Spinal cord (tissue), 10 donors: ENCODE measurements around the gene CLCNKA. TPM values are rescaled to one million over a fixed set of nuclear protein-coding genes. Genes with fewer than 3 reads are reported as not detected.
"Not testable (repeated sequence)": the region's sequence is repeated elsewhere in the genome, so short reads cannot be mapped to it uniquely, and the experiment has no call there.

ENCODE experiments used
- DNase-seq, 6 donors: peaks; one replicate each; pipeline versions ENCODE4 v3.0.0 to v3.0.0-alpha.2; 2013 to 2015; ENCODE audit warnings: low spot score in 6 of 6, low read depth in 4 of 6
- H3K27ac ChIP-seq: one replicate; pipeline ENCODE4 v1.5.1; 2013; ENCODE audit warnings: low read depth, low read length, control low read depth
- H3K27me3 ChIP-seq: one replicate; pipeline ENCODE4 v1.6.1; 2013; ENCODE audit warnings: low read length; ENCODE audit not compliant: control insufficient read depth, insufficient read depth
- H3K36me3 ChIP-seq: one replicate; pipeline ENCODE4 v1.6.1; 2013; ENCODE audit warnings: low read length; ENCODE audit not compliant: control insufficient read depth, insufficient read depth
- H3K4me1 ChIP-seq: one replicate; pipeline ENCODE4 v1.6.1; 2013; ENCODE audit warnings: low read length; ENCODE audit not compliant: control insufficient read depth, insufficient read depth
- H3K4me3 ChIP-seq: one replicate; pipeline ENCODE4 v1.5.1; 2013; ENCODE audit warnings: low read depth, low read length, control low read depth
- H3K9me3 ChIP-seq: one replicate; pipeline ENCODE4 v1.6.1; 2013; ENCODE audit warnings: low read length; ENCODE audit not compliant: control insufficient read depth, insufficient read depth
- WGBS: methylation state at CpG from one replicate; pipeline ENCODE4 v1.1.5; 2013; ENCODE audit warnings: missing lambda C conversion rate; ENCODE audit not compliant: insufficient coverage; 5-methylcytosine and 5-hydroxymethylcytosine counted together
- polyA plus RNA-seq, 2 donors: library from polyadenylated mRNA; unstranded; fragments of 120-200 nt; gene quantifications; one replicate each; pipeline ENCODE4 v1.2.1, GENCODE V29; 2013; ENCODE audit not compliant: insufficient read length in 2 of 2
- total RNA-seq, 2 donors: library from RNA; depleted of rRNA in 1 of 2; stranded (reverse); fragments of 120-200 nt in 1 of 2; fragments of >200 nt in 1 of 2; gene quantifications; one replicate each; pipeline versions ENCODE4 v1.2.3 to v1.2.4, GENCODE V29; 2013 to 2014
- donor health status: healthy.

CLCNKA gene
- total and polyA plus RNA-seq, 4 donors = 0.10 to 1.8 (median 1.0) TPM; not detected in 1

DNA sequence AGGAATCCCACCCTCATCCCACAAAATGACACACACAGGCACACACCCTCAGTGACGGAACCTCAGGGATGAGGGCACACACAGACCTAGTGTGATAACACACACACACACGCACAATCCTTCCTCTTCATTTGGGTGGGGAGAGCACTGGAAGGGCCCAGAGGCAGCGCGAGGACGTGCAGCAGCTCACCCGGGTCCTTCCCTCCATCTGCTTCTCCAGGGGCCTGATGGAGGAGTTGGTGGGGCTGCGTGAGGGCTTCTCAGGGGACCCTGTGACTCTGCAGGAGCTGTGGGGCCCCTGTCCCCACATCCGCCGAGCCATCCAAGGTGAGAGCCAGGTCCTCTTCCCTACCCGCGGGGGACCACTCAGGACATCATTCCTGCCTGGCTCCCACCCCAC lies 557 bp downstream of the CLCNKA start:
- Histone ChIP-seq H3K9me3 (no peaks in the 10 kb centered on the region), H3K36me3 (no peaks in the 10 kb centered on the region), H3K4me1 (peaks cover 36% of the 10 kb centered on the region), H3K27me3 (peaks cover 2% of the 10 kb centered on the region), H3K4me3 (no peak overlapping the region), H3K27ac (no peak overlapping the region)
- WGBS = 91% methylated on average over 6 of the region's 11 CpGs
- DNase-seq = no peak

DNA sequence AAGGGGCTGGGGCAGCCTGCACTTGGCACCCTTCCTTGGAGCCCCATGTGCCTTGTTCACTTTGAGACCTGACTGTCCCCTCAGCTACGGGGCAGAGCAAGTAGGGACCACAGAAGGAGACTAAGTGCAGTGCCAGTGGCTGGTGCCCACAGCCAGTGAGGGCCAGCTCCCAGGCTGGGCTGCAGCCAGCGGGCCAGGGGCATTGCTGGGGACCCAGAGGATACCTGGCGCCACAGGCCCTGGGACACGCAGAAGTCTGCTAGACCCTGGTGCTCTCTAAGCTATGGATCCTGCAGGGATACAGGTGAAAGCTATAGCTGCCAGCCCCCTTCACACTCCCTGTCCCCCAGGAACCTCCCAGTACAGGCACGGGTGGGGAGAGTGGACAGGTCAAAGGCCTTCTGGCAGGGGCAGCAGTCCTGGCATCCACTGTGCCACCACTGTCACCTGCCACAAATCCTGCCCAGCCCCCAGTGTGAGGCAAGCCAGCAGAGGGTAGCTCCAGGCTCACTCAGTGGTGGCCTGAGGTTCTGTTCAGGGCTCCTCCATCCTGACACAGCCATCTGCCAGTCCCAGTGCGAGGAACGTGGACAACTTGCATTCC lies 1.3 kb downstream of the CLCNKA start:
- no peaks in the 10 kb centered on the region for H3K9me3 ChIP-seq
- H3K4me1 ChIP-seq = peaks cover 29% of the 10 kb centered on the region
- no peak overlapping the region for H3K27ac ChIP-seq
- WGBS = 64% methylated on average over 7 of the region's 7 CpGs
- DNase-seq = no peak
- H3K4me3 ChIP-seq = no peak overlapping the region
- peaks cover 2% of the 10 kb centered on the region for H3K27me3 ChIP-seq
- no peaks in the 10 kb centered on the region for H3K36me3 ChIP-seq

DNA sequence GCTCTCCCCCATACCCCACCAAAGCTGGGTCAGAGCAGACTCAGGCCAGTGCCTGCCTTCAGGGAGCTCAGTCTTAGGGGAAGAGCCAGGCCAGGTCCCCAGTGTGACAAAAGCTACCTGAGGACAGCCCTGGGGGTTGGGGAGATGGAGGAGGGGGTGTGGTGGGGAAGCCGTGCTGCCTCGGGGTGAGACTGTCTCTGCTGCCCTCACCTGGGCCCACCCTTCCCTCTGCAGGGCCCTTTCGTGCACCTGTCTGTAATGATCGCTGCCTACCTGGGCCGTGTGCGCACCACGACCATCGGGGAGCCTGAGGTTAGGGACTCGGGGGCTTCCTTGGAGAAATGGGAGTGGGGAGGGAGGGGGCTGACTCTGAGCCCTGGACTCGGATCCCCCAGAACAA lies 4.5 kb downstream of the CLCNKA start:
- H3K9me3 ChIP-seq, DNase-seq: not testable (repeated sequence)
- no CpG with 5 or more reads among the region's 10 CpGs for WGBS

DNA sequence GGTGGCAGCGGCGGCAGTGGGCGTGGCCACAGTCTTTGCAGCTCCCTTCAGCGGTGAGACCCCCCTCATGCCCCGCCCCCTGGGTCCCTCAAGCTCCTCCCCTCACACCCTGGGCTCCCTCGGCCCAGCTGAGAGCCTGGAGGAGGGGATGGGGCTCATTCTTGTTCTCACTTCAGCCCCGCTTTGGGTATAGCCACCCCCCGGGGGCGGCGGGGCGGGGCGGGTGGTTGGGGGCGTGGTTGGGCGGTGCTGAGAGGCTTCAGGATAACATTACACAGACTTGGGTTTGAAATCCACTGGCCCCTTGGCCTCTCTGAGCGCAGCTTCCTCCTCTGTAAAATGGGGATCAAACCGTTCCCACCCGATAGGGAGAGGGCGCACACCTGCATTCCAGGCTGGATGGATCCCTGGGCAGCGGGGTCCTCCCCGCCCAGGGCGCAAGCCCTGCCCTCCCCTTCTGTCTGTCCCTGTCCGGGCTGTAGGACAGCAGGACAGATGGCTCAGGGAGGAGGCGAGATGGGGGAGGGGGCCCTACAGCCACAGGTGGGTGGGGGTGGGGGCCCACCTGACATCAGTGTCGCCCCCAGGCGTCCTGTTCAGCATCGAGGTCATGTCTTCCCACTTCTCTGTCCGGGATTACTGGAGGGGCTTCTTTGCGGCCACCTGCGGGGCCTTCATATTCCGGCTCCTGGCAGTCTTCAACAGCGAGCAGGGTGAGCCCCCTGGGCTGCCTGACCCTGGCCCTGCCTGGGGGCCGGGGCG lies 5.1 kb downstream of the CLCNKA start:
- peak in 2 of 6 donors; percentile 54 to 58 for DNase-seq
- peaks cover 12% of the 10 kb centered on the region for H3K4me1 ChIP-seq
- H3K27ac ChIP-seq = no peak overlapping the region
- H3K4me3 ChIP-seq = no peak overlapping the region
- WGBS = 10% methylated on average over 20 of the region's 33 CpGs
- H3K36me3 ChIP-seq = no peaks in the 10 kb centered on the region
- H3K9me3 ChIP-seq = no peaks in the 10 kb centered on the region
- peaks cover 2% of the 10 kb centered on the region for H3K27me3 ChIP-seq

More for the DNA sequence above, 4.5 kb downstream of the CLCNKA start:
- H3K27me3 ChIP-seq, H3K4me3 ChIP-seq, H3K36me3 ChIP-seq, H3K27ac ChIP-seq: not testable (repeated sequence)
- H3K4me1 ChIP-seq = peaks cover 12% of the 10 kb centered on the region

DNA sequence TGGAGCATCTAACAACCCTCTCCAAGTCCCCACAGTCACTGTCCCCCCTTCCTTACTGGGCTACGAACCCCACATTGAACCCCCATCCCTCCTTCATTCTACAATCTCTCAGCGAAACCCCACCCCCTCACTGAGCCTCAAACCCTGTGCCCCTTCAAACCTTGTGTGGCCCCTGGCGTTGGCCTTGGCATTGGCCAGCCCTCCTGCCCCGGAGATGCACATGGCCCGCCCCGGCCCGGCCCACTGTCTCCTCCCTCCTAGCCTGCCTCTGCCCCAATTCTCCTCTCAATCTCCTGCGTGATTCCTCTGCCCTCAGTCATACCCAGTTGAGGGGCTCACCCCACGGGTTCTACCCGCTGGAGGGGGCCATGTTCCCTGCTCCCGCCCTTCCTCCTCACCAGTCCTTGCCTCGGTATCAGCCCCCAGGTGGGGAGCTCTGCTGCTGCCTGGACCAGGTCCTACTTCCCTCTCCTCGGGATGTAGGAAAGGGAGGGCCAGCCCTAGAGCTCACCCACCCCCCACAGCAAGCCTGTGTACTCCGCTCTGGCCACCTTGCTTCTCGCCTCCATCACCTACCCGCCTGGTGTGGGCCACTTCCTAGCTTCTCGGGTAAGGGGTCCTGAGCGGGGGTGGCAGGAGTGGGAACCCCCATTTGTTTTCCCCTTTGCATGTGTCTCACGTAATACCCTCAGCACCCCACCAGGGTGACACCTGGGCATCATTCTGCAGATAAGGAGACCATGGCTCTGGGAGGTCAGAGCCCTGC lies 6.6 kb downstream of the CLCNKA start:
- 73% methylated on average over 13 of the region's 19 CpGs for WGBS

DNA sequence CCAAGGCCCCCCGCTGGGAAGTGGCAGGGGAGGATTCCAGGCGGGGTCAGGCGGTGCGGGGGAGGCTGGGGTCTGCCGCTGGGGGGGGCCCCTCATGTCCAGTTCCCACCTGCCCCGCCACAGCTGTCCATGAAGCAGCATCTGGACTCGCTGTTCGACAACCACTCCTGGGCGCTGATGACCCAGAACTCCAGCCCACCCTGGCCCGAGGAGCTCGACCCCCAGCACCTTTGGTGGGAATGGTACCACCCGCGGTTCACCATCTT lies 7.1 kb downstream of the CLCNKA start:
- WGBS = 82% methylated on average over 12 of the region's 13 CpGs

More for the DNA sequence above, 6.6 kb downstream of the CLCNKA start:
- H3K27ac ChIP-seq = no peak overlapping the region
- no peak for DNase-seq
- H3K4me1 ChIP-seq = peaks cover 20% of the 10 kb centered on the region
- no peak overlapping the region for H3K4me3 ChIP-seq
- H3K9me3 ChIP-seq = no peaks in the 10 kb centered on the region
- no peaks in the 10 kb centered on the region for H3K36me3 ChIP-seq
- H3K27me3 ChIP-seq = peaks cover 2% of the 10 kb centered on the region

DNA sequence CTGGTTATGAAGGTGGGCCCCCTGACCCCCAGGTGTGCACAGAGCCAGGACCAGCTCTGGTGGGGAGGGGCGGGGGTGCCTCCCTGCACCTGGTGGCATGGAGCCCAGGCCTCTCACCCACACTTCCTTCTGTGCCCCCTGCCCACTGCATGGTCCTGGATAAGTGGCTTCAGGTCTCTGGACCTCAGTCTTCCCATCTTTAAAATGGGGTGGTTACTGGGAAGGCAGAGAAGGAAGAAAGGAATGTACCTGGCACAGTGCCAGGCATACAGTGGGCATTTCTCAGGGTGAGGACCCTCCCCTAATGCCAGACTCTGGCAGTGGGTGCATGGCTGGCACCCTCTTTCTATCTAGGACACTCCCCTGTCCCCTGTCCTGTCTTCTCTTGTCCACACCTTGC lies 7.5 kb downstream of the CLCNKA start:
- Histone ChIP-seq H3K27me3 (peaks cover 2% of the 10 kb centered on the region), H3K4me1 (peaks cover 20% of the 10 kb centered on the region), H3K36me3 (no peaks in the 10 kb centered on the region), H3K9me3 (no peaks in the 10 kb centered on the region), H3K27ac (no peak overlapping the region), H3K4me3 (no peak overlapping the region)
- no peak for DNase-seq
- no CpG with 5 or more reads among the region's 1 CpG for WGBS

More for the DNA sequence above, 7.1 kb downstream of the CLCNKA start:
- not testable (repeated sequence) for H3K4me3 ChIP-seq, DNase-seq, H3K36me3 ChIP-seq, H3K9me3 ChIP-seq, H3K27ac ChIP-seq, H3K27me3 ChIP-seq
- H3K4me1 ChIP-seq = peaks cover 20% of the 10 kb centered on the region

DNA sequence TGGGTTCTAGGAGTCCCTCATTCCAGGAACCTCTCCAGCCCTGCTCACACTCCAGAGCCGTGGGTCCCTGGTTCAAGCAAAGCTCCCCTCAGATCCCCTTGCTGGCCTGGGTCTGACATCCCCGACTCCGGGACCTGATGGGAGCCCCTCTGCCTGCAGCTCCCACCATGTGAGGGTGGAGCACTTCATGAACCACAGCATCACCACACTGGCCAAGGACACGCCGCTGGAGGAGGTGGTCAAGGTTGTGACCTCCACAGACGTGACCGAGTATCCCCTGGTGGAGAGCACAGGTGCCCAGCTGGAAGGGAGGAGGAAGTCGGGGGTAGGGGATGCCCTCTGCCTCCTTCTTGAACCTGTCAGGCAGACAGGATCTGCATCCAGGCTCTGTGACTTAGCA lies 9.7 kb downstream of the CLCNKA start:
- 85% methylated on average over 3 of the region's 8 CpGs for WGBS
- H3K27me3 ChIP-seq = peaks cover 2% of the 10 kb centered on the region
- no peaks in the 10 kb centered on the region for H3K9me3 ChIP-seq
- H3K27ac ChIP-seq = no peak overlapping the region
- H3K4me1 ChIP-seq = peaks cover 17% of the 10 kb centered on the region
- no peaks in the 10 kb centered on the region for H3K36me3 ChIP-seq
- no peak for DNase-seq
- H3K4me3 ChIP-seq = no peak overlapping the region

DNA sequence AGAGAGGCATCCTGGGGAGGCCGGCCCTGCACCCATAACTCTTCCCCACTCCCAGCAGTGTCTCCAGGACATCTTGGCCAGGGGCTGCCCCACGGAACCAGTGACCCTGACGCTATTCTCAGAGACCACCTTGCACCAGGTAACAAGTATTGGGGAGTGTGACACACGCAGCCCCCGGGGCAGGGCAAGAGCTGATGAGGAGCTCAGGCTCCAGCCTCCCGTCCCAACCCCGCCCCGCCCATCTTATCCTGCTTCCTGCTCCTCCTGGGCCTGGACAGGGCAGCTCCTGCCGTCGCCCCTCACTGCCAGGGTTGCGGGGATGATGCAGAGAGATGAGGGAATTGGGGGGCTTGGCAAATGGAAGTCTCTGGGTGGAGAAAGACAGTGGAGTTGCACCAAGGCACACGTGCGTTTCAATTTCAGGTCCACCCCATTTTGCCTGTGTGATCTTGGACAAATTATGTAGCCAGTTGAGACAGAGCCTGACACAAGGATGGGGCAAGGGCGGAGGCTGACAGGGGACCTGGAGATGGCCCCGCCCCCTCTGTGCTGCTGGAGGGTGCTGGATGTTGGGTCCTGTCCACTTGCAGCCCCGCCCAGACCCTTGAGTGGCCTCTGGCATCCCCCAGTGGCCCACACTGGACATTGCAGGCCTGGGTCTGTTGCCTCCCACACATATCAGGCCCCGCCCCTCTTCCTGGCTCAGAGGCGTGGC lies 10.7 kb downstream of the CLCNKA start:
- DNase-seq = peak in 3 of 6 donors; percentile 31 to 86 (median 78)
- Histone ChIP-seq H3K36me3 (no peaks in the 10 kb centered on the region), H3K27ac (no peak overlapping the region), H3K4me1 (peaks cover 8% of the 10 kb centered on the region), H3K27me3 (no peaks in the 10 kb centered on the region), H3K9me3 (no peaks in the 10 kb centered on the region), H3K4me3 (no peak overlapping the region)
- 54% methylated on average over 17 of the region's 18 CpGs for WGBS
